NCI-H446 treated with DMSO at 0.1 percent for 48 hours (cell line): ENCODE measurements around the gene KRTAP9-9.
"Not testable (repeated sequence)": the region's sequence is repeated elsewhere in the genome, so short reads cannot be mapped to it uniquely, and the experiment has no call there.

Source experiments
- DNase-seq: peaks from one replicate; lab custom pipeline; 2025; lab: John Stamatoyannopoulos, UW

The KRTAP9-9 gene

DNA sequence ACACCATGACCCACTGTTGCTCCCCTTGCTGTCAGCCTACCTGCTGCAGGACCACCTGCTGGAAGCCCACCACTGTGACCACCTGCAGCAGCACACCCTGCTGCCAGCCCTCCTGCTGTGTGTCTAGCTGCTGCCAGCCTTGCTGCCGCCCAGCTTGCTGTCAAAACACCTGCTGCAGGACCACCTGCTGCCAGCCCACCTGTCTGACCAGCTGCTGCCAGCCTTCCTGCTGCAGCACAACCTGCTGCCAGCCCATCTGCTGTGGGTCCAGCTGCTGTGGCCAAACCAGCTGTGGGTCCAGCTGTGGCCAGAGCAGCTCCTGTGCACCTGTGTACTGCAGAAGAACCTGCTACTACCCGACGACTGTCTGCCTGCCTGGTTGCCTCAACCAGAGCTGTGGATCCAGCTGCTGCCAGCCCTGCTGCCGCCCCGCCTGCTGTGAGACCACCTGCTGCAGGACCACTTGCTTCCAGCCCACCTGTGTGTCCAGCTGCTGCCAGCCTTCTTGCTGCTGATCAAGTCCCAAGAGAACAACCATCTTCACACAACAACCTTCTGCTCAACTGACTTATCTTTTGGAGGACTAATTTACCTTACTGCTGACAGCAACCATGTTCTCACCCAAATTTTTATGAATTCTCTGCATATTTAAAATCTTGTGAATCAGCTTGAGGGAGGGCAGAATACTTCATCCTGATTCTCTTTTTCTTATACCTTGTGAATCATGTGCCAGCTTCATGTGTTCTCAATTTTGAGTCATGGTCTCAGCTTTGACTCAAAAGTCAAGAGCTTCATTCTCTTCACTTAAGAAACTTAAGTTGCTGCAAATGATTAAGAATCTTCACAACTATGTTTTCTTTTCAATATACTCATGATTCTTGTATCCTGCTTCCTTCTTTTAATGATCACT lies at the start of gene KRTAP9-9:
KRTAP9-9 (plus strand) TSS at position 4 of the 910 bp plus-strand sequence.
- DNase-seq, result not testable (repeated sequence)

DNA sequence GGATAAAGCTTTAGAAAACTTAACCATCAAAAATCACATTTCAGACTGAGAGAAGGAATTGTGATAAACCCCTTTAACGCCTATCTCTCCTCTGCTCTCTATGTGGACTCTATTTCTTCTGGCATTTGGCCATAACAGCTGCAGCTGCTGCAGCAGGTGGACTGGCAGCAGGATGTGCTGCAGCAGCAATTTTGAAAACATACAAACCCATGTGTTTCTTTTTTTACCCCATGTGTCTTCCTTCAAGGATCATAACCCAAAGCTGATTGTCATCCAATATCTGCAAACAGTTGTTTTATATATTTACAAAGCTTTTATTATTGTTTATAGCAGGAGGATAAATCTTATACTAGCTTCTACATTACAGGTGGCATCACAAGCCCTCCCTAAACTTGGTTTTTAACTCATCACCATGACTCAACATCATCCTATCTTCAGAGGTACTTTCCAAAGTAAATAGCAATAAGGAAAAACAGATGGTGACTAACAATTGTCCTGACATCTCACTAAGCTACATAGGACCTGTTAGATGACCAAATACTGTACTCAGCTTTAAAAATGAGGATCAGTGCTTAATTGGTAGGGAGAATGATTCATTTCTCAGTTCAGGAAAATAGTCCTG lies 43.2 kb upstream of the KRTAP9-9 start:
- DNase-seq, result no peak

GRCh38 chr17:41212524-41213169 lies 42.5 kb upstream of the KRTAP9-9 start:
- DNase-seq, result peak; percentile 2

GRCh38 chr17:41215681-41216080 lies 39.5 kb upstream of the KRTAP9-9 start:
- DNase-seq, result no peak

DNA sequence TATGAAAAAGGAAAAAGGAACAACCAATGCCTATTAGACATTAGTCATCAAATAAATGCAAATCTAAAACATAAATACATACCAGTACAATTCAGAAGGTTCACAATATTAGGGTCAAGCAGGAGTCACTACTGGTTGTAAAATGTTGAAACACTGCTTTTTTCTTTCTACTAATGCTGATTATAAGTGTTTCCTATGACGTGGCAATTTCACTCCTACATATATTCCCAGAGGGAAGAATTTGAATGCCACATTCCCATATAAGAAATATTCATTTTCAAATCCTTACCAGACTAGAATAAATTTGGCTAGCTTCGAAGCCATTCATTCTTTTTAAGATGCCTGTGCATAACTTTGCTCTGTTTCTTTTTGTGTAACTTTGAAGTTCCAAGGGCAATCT lies 31.4 kb upstream of the KRTAP9-9 start:
- DNase-seq, result no peak

- DNase-seq, result no peak
Measured at GRCh38 chr17:41226051-41226450, 29.1 kb upstream of the KRTAP9-9 start.

GRCh38 chr17:41226598-41227095 lies 28.5 kb upstream of the KRTAP9-9 start, which contains the start of gene KRTAP9-2:
TSS of gene KRTAP9-2 (plus strand) at chr17:41226648. CDS start at chr17:41226655, 7 bp downstream.
- not testable (repeated sequence) for DNase-seq

- no peak for DNase-seq
Measured at GRCh38 chr17:41230094-41230493, 25.1 kb upstream of the KRTAP9-9 start.

DNA sequence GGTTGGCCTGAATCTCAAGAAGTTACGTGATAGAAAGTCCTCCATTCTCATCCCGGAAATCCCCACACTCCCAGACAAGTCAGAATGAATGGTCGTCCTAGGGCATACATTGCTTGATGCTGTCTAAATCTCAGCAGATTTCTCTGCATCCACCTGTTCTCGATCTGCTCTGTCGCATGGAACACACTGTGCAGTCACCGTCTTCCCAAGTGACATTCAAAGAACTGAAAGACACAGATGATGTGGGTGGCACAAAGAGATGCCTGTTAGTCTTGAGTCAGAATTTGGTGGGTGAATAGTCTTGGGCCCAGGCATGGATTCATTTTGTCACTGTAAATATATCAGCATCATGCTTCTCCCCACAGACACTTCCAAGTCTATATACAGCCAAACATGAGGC lies 23.5 kb upstream of the KRTAP9-9 start:
- no peak for DNase-seq

GRCh38 chr17:41232399-41233105 lies 22.6 kb upstream of the KRTAP9-9 start, which contains the start of gene KRTAP9-3:
TSS of gene KRTAP9-3 (plus strand) at chr17:41232449. CDS start at chr17:41232502, 53 bp downstream.
- not testable (repeated sequence) for DNase-seq

DNA sequence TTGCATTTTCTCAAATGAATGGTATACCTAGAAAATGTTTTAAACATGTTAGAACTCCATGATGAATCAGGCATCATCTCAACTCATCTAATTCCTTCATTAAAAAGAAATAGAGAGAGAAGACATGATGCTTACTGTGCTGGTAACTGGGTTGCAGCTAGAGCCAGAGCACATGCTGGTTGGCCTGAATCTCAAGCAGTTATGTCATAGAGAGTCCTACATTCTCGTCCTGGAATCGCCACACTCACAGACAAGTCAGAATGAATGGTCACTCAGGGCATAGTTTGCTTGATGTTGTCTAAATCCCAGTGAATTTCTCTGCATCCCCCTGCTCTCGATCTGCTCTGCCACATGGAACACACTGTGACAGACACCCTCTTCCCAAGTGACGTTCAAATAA lies 18.1 kb upstream of the KRTAP9-9 start:
- not testable (repeated sequence) for DNase-seq

GRCh38 chr17:41237949-41238437 lies 17.2 kb upstream of the KRTAP9-9 start, which contains the start of gene KRTAP9-8:
TSS of gene KRTAP9-8 (plus strand) at chr17:41237999. CDS start at chr17:41238052, 53 bp downstream.
- DNase-seq, result not testable (repeated sequence)

DNA sequence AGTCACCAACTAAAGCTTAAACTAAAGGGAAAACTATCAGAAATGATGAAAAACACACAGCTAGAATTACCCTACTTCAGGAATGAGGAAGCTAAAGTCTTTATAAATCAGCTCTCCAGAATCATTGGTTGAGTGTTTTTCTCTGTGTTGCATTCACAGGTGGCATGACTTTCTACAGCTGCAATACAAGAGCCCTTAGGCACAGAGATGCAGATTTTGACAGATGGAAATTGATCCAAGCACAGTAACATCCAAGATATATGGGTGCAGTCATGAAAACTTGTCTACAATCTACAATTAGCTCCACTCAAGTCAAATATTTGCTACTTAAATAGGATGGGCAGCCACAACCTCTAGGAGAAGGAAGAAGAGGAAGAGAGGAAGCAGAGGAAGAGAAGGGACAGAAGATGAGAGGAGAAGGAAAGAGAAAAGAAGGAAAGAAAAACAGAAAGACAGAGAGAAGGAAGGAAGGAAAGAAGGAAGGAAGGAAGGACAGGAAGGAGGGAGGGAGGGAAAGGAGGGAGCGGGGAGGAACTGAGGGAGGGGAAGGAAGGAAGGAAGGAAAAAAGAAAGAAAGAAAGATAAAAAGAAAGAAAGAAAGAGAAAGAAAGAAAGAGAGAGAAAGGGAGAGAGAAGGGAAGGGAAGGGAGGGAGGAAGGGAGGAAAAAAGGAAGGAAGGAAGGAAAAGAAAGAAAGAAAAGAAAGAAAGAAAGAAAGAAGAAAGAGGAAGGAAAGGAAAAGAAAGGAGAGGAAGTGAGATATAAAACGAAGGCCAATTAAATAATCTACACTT lies 8.0 kb upstream of the KRTAP9-9 start:
- DNase-seq, result not testable (repeated sequence)

DNA sequence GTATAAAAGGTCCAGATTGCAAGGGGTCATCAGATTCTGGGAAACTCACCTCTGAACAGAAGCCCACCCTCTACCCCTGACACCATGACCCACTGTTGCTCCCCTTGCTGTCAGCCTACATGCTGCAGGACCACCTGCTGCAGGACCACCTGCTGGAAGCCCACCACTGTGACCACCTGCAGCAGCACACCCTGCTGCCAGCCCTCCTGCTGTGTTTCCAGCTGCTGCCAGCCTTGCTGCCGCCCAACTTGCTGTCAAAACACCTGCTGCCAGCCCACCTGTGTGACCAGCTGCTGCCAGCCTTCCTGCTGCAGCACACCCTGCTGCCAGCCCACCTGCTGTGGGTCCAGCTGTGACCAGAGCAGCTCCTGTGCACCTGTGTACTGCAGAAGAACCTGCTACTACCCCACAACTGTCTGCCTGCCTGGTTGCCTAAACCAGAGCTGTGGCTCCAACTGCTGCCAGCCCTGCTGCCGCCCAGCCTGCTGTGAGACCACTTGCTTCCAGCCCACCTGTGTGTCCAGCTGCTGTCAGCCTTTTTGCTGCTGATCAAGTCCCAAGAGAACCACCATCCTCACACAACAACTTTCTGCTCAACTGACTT lies 5.4 kb upstream of the KRTAP9-9 start, which contains the start of gene KRTAP9-4:
KRTAP9-4 (plus strand) TSS at position 51 of the 604 bp plus-strand sequence; CDS start at position 85, 34 bp downstream.
- not testable (repeated sequence) for DNase-seq

GRCh38 chr17:41251261-41251660 lies 3.9 kb upstream of the KRTAP9-9 start:
- DNase-seq, result no peak

DNA sequence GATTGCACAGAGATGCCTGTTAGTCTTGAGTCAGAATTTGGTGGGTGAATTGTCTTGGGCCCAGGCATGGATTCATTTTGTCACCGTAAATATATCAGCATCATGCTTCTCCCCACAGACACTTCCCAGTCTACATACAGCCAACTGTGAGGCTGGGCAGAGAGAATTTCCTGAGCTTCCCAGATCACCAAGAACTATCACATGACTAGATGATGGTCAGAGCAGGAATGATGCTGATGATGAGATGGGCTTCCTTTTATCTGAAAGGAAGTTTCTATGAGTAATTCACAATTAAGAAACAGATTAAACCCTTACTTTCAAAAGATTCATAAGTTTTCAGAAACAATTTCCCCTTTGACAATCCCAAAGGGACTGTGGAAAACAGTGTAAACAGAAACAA lies 323 bp upstream of the KRTAP9-9 start:
- DNase-seq, result no peak

- no peak for DNase-seq
Measured at GRCh38 chr17:41256291-41256685, 1.1 kb downstream of the KRTAP9-9 start.

- no peak for DNase-seq
Measured at GRCh38 chr17:41258406-41258805, 3.2 kb downstream of the KRTAP9-9 start.

DNA sequence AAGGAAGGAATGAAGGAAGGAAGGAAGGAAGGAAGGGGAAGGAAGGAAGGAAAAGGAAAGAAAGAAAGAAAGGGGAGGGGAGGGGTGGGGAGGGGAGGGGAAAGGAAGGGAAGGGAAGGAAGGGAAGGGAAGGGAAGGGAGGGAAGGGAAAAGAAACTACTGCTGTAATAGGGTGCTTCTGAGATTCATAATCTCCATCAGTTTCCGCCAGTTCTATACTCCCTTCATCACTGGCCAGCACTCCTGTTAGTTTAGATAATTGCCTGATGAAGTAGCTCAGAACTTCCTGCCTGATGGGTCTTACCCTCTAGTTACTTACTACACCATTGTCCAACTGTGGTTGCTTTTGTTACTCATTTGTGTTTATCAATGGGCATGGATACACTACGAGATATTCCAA lies 8.0 kb downstream of the KRTAP9-9 start:
- no peak for DNase-seq

GRCh38 chr17:41264599-41264998 lies 9.4 kb downstream of the KRTAP9-9 start:
- no peak for DNase-seq
